MCF 10A (cell line): Measurements from ENCODE around the gene SIRPA. TPM values are rescaled to one million over a fixed set of nuclear protein-coding genes. Genes with fewer than 3 reads are reported as not detected.

Experiments used
- BruUV-seq: library from RNA; stranded (reverse); fragments of 400-500 nt; replicated peaks from 2 replicates; lab custom pipeline; 2021; lab: Mats Ljungman, UMichigan
- CTCF ChIA-PET: fragments of 300-600 bp; sonication (Branson Sonifier 250); formaldehyde crosslinking; extraction: SDS; loops from one replicate; lab custom pipeline; 2021; ENCODE audit warnings: antibody characterized with exemption, inconsistent platforms; lab: Yijun Ruan, JAX
- POLR2A ChIA-PET: fragments of 300-600, 350-650 bp; sonication (Branson Sonifier 250); formaldehyde crosslinking; extraction: SDS; loops from one replicate; lab custom pipeline; 2020; ENCODE audit warnings: antibody characterized with exemption, inconsistent platforms; lab: Yijun Ruan, JAX
- DNase-seq: peaks from one replicate; pipeline ENCODE4 v3.0.0-alpha.2; 2018; ENCODE audit not compliant: unreplicated experiment
- H3K27ac Mint-ChIP-seq: one replicate; pipeline ENCODE4 v1.8.0; 2022; ENCODE audit warnings: mild to moderate bottlenecking, low read depth, mixed read lengths; ENCODE audit not compliant: unreplicated experiment
- H3K27me3 Mint-ChIP-seq: one replicate; pipeline ENCODE4 v1.8.0; 2022; ENCODE audit warnings: mixed read lengths; ENCODE audit not compliant: insufficient read depth, unreplicated experiment
- H3K36me3 Mint-ChIP-seq: one replicate; pipeline ENCODE4 v1.8.0; 2022; ENCODE audit warnings: mild to moderate bottlenecking, moderate library complexity, mixed read lengths; ENCODE audit not compliant: insufficient read depth, unreplicated experiment
- H3K4me1 Mint-ChIP-seq: one replicate; pipeline ENCODE4 v1.8.0; 2022; ENCODE audit warnings: mixed read lengths; ENCODE audit not compliant: insufficient read depth, unreplicated experiment
- H3K4me3 Mint-ChIP-seq: one replicate; pipeline ENCODE4 v1.8.0; 2022; ENCODE audit warnings: mild to moderate bottlenecking, moderate library complexity, mixed read lengths; ENCODE audit not compliant: unreplicated experiment
- H3K9me3 Mint-ChIP-seq: one replicate; pipeline ENCODE4 v1.8.0; 2022; ENCODE audit warnings: mixed read lengths; ENCODE audit not compliant: unreplicated experiment
- CTCF ChIP-seq: fragments of 200-600 bp; IDR thresholded peaks from one replicate; pipeline ENCODE4 v1.8.0; 2022; ENCODE audit warnings: antibody characterized with exemption, mild to moderate bottlenecking; ENCODE audit not compliant: unreplicated experiment
- intact Hi-C: fragments of 100-400 bp; cut with micrococcal nuclease; formaldehyde crosslinking; loops from 2 replicates; pipeline ENCODE4 v1.14.1; 2022
- total RNA-seq: library from RNA; stranded (reverse); gene quantifications from 2 replicates; pipeline ENCODE4 v1.2.3, GENCODE V29; 2022

The SIRPA gene
- total RNA-seq, 1 experiment from 2014 or later = 18.0 TPM

DNA sequence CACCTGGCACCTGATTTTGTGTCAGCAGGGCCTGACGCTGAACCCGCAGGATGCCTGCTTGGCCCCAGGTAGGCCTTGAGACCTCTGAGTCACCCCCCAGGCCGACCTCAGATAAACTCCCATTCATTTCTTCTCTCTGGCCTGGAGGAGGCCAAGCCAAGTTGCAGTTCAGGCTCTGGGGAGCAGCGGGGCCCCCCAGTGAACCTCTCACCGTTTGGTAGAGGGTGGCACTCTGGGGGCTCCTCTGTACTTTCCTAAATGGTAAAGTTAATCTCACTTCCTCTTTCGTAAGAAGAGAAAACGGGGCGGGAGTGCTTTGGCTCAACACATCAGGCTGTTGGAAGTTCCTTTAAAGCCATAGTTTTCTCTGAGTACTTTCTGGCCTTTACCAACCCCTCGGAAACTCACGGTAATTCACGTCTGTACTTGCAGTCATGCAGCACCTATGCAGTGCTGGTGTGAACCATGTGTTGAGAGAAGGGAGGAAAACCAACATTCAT is 2.8 kb downstream of the SIRPA start:
- CTCF ChIA-PET = interaction anchor here (1.5 kb wide), 1 partner anchor 134 kb away, joined by 9 read pairs; no protein-coding TSS in a partner anchor
- H3K36me3 Mint-ChIP-seq = peaks cover 22% of the 10 kb centered on the region
- no peak overlapping the region for H3K27ac Mint-ChIP-seq
- no peak for TF ChIP-seq CTCF
- BruUV-seq = no TSS peak
- no peaks in the 10 kb centered on the region for H3K9me3 Mint-ChIP-seq
- H3K27me3 Mint-ChIP-seq = no peaks in the 10 kb centered on the region
- DNase-seq = no peak
- H3K4me1 Mint-ChIP-seq = peaks cover 31% of the 10 kb centered on the region
- no peak overlapping the region for H3K4me3 Mint-ChIP-seq
- intact Hi-C loops = loop anchor here (5.0 to 10.0 kb wide), 2 partner anchors 194 to 277 kb away; no protein-coding TSS in a partner anchor
- POLR2A ChIA-PET = no interaction called here

DNA sequence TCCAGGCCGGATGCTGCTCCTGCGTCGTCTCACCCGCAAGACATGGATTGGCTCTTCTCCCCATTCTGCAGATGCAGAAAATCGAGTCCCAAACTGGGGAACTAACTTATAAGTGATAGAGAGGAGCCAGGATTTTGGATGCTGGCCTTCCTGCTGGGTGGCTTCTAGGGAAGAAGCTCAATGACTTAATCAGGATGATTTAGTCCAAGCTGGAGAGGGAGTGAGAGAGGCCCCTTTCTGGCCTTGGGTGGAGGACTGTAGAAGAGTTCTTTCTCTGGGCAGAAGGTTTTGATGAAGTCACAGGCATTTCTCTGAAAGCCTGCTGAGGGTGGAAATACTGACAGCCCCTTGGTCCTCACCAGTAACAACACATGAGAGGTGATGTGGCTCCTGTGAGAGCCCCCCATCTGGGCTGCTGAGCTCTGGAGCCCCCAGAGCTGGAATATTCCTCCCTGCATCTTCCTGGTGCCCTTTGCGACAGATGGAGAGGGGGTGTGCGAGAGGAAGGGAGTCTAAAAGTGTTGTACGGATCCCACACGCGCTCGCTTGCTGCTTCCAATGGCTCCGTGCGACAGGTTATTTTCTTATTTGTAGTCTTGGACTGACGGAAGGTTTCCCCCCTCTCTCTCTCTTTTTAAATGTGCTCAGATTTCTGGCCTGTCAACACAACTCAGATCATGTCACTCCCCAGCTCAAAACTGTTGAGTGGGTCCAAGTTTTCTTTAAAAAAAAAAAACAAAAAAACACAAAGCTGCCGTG is 3.5 kb downstream of the SIRPA start:
- no peak overlapping the region for H3K4me3 Mint-ChIP-seq
- intact Hi-C loops = loop anchor here (5.0 to 10.0 kb wide), 2 partner anchors 194 to 276 kb away; no protein-coding TSS in a partner anchor
- no TSS peak for BruUV-seq
- ChIA-PET CTCF (interaction anchor here (0.5 to 1.6 kb wide), 5 partner anchors 48 to 205 kb away, joined by 3 to 9 read pairs (median 3); no protein-coding TSS in a partner anchor), POLR2A (no interaction called here)
- TF ChIP-seq CTCF = no peak
- H3K36me3 Mint-ChIP-seq = peaks cover 21% of the 10 kb centered on the region
- H3K4me1 Mint-ChIP-seq = peaks cover 26% of the 10 kb centered on the region
- no peaks in the 10 kb centered on the region for H3K9me3 Mint-ChIP-seq
- H3K27ac Mint-ChIP-seq = no peak overlapping the region
- DNase-seq = no peak
- no peaks in the 10 kb centered on the region for H3K27me3 Mint-ChIP-seq

- peaks cover 16% of the 10 kb centered on the region for H3K36me3 Mint-ChIP-seq
- H3K4me3 Mint-ChIP-seq = no peak overlapping the region
- no peaks in the 10 kb centered on the region for H3K9me3 Mint-ChIP-seq
- peaks cover 22% of the 10 kb centered on the region for H3K4me1 Mint-ChIP-seq
- TF ChIP-seq CTCF = no peak
- ChIA-PET POLR2A (no interaction called here), CTCF (interaction anchor here (0.5 to 1.6 kb wide), 6 partner anchors 48 to 205 kb away, joined by 3 to 9 read pairs (median 4); no protein-coding TSS in a partner anchor)
- intact Hi-C loops = loop anchor here (5.0 to 10.0 kb wide), 2 partner anchors 193 to 276 kb away; no protein-coding TSS in a partner anchor
- BruUV-seq = no TSS peak
- DNase-seq = no peak
- H3K27me3 Mint-ChIP-seq = no peaks in the 10 kb centered on the region
- H3K27ac Mint-ChIP-seq = no peak overlapping the region
Measured at GRCh38 chr20:1899241-1899525, 4.0 kb downstream of the SIRPA start.

GRCh38 chr20:1900321-1900801 is 5.2 kb downstream of the SIRPA start:
- ChIA-PET POLR2A (interaction anchor here (0.6 to 0.8 kb wide), 2 partner anchors 202 to 471 kb away, joined by 3 to 5 read pairs; no protein-coding TSS in a partner anchor), CTCF (interaction anchor here (0.7 to 1.8 kb wide), 7 partner anchors 9 to 288 kb away, joined by 3 to 14 read pairs (median 3); no protein-coding TSS in a partner anchor)
- peaks cover 22% of the 10 kb centered on the region for H3K4me1 Mint-ChIP-seq
- no peak overlapping the region for H3K4me3 Mint-ChIP-seq
- TF ChIP-seq CTCF = peak; percentile 35
- no peaks in the 10 kb centered on the region for H3K27me3 Mint-ChIP-seq
- BruUV-seq = no TSS peak
- H3K27ac Mint-ChIP-seq = no peak overlapping the region
- DNase-seq = peak; percentile 67
- intact Hi-C loops = loop anchor here (5.0 kb wide), 1 partner anchor 207 kb away; no protein-coding TSS in a partner anchor
- peaks cover 21% of the 10 kb centered on the region for H3K36me3 Mint-ChIP-seq
- H3K9me3 Mint-ChIP-seq = no peaks in the 10 kb centered on the region
